GM23338 (cell line): Measurements from ENCODE around the gene TMEM37. TPM values are rescaled to one million over a fixed set of nuclear protein-coding genes. Genes with fewer than 3 reads are reported as not detected.

Experiments used
- ATAC-seq: fragments of 200-7000 bp; cut with Tn5 transposase; 3 replicates; pipeline ENCODE4 v1.9.1; 2020
- DNase-seq: peaks from one replicate; pipeline ENCODE4 v3.0.0-alpha.2; 2015; ENCODE audit warnings: low spot score
- H2AFZ ChIP-seq: fragments of 200-600 bp; sonication (generic); 2 replicates; pipeline ENCODE4 v1.8.0; 2016; ENCODE audit warnings: antibody characterized with exemption, mild to moderate bottlenecking, moderate library complexity
- H3F3A ChIP-seq: fragments of 200-600 bp; sonication (generic); replicated peaks from 2 replicates; pipeline ENCODE4 v1.8.0; 2017; ENCODE audit warnings: antibody characterized with exemption, mixed run types, low read depth
- H3K27ac ChIP-seq: fragments of 200-600 bp; sonication (generic); 2 replicates; pipeline ENCODE4 v1.6.1; 2016; ENCODE audit warnings: low read depth
- H3K27me3 ChIP-seq: fragments of 200-600 bp; sonication (generic); 2 replicates; pipeline ENCODE4 v1.8.0; 2016; ENCODE audit warnings: mild to moderate bottlenecking, mixed run types, moderate library complexity; ENCODE audit not compliant: insufficient read depth
- H3K36me3 ChIP-seq: fragments of 200-600 bp; sonication (generic); 2 replicates; pipeline ENCODE4 v1.8.0; 2016; ENCODE audit warnings: mild to moderate bottlenecking; ENCODE audit not compliant: insufficient read depth
- H3K4me1 ChIP-seq: fragments of 200-600 bp; sonication (generic); 2 replicates; pipeline ENCODE4 v1.8.0; 2016; ENCODE audit warnings: mild to moderate bottlenecking, moderate library complexity; ENCODE audit not compliant: insufficient read depth
- H3K4me2 ChIP-seq: fragments of 200-600 bp; sonication (generic); 2 replicates; pipeline ENCODE4 v1.7.1; 2017; ENCODE audit warnings: mixed run types
- H3K4me3 ChIP-seq: fragments of 200-600 bp; sonication (generic); 2 replicates; pipeline ENCODE4 v1.6.1; 2016; ENCODE audit warnings: mixed run types
- H3K79me2 ChIP-seq: fragments of 200-600 bp; sonication (generic); replicated peaks from 2 replicates; pipeline ENCODE4 v1.8.0; 2017; ENCODE audit warnings: mild to moderate bottlenecking; ENCODE audit not compliant: insufficient read depth
- H3K9me2 ChIP-seq: fragments of 200-600 bp; sonication (generic); 2 replicates; pipeline ENCODE4 v1.8.0; 2017; ENCODE audit not compliant: insufficient read depth
- H4K20me1 ChIP-seq: fragments of 200-600 bp; sonication (generic); replicated peaks from 2 replicates; pipeline ENCODE4 v1.8.0; 2017; ENCODE audit warnings: mild to moderate bottlenecking; ENCODE audit not compliant: insufficient read depth
- H3K27ac Mint-ChIP-seq: 2 replicates; pipeline ENCODE4 v1.8.0; 2020; ENCODE audit warnings: inconsistent platforms, mild to moderate bottlenecking, moderate library complexity, mixed read lengths
- H3K27me3 Mint-ChIP-seq: 3 replicates; pipeline ENCODE4 v1.8.0; 2022; ENCODE audit warnings: low read depth, mild to moderate bottlenecking, moderate library complexity, mixed read lengths, inconsistent platforms; ENCODE audit not compliant: insufficient read depth, poor library complexity
- H3K36me3 Mint-ChIP-seq: 3 replicates; pipeline ENCODE4 v1.8.0; 2021; ENCODE audit warnings: low read depth, mild to moderate bottlenecking, inconsistent platforms, moderate library complexity, mixed read lengths
- H3K4me1 Mint-ChIP-seq: 3 replicates; pipeline ENCODE4 v1.8.0; 2020; ENCODE audit warnings: mild to moderate bottlenecking, inconsistent platforms, mixed read lengths
- H3K4me3 Mint-ChIP-seq: 3 replicates; pipeline ENCODE4 v1.8.0; 2021; ENCODE audit warnings: moderate library complexity, mild to moderate bottlenecking, inconsistent platforms, mixed read lengths
- H3K9me3 Mint-ChIP-seq: 3 replicates; pipeline ENCODE4 v1.8.0; 2020; ENCODE audit warnings: moderate library complexity, mild to moderate bottlenecking, inconsistent platforms, mixed read lengths
- CREB1 ChIP-seq: fragments of 250-450 bp; sonication (Bioruptor Pico); IDR thresholded peaks from 2 replicates; pipeline ENCODE4 v1.5.0; 2020; ENCODE audit warnings: low read depth, mild to moderate bottlenecking, moderate library complexity
- CTCF ChIP-seq, 2 experiments: fragments of 200-600 bp in 1 of 2; sonication (generic) in 1 of 2; conservative IDR thresholded peaks; 2 replicates each; pipeline versions ENCODE4 v1.5.1 to v1.6.1; 2016 to 2017; ENCODE audit warnings: antibody characterized with exemption in 2 of 2, low read depth in 2 of 2, mild to moderate bottlenecking in 2 of 2, moderate library complexity in 1 of 2
- ETS1 ChIP-seq: IDR thresholded peaks from 2 replicates; pipeline ENCODE4 v1.6.1; 2016; ENCODE audit warnings: antibody characterized with exemption
- EZH2 ChIP-seq: fragments of 200-600 bp; sonication (generic); IDR thresholded peaks from one replicate; pipeline ENCODE4 v1.8.0; 2017; ENCODE audit warnings: antibody characterized with exemption, mild to moderate bottlenecking, low read depth; ENCODE audit not compliant: unreplicated experiment
- EZH2phosphoT487 ChIP-seq: fragments of 200-600 bp; sonication (generic); IDR thresholded peaks from one replicate; pipeline ENCODE4 v1.8.1; 2018; ENCODE audit warnings: antibody characterized with exemption; ENCODE audit not compliant: unreplicated experiment
- JUNB ChIP-seq: IDR thresholded peaks from one replicate; pipeline ENCODE4 v1.6.1; 2016; ENCODE audit warnings: antibody characterized with exemption; ENCODE audit not compliant: unreplicated experiment
- NANOG ChIP-seq: IDR thresholded peaks from 2 replicates; pipeline ENCODE4 v1.6.1; 2016; ENCODE audit warnings: antibody characterized with exemption, borderline replicate concordance
- POLR2AphosphoS5 ChIP-seq: IDR thresholded peaks from 2 replicates; pipeline ENCODE4 v1.6.1; 2016; ENCODE audit warnings: antibody characterized with exemption, low read depth
- REST ChIP-seq: IDR thresholded peaks from one replicate; pipeline ENCODE4 v1.6.1; 2018; ENCODE audit warnings: antibody characterized with exemption; ENCODE audit not compliant: unreplicated experiment
- STAT1 ChIP-seq: IDR thresholded peaks from one replicate; pipeline ENCODE4 v1.6.1; 2016; ENCODE audit warnings: antibody characterized with exemption; ENCODE audit not compliant: unreplicated experiment
- ZNF114 ChIP-seq: fragments of 250-450 bp; sonication (Bioruptor Pico); IDR thresholded peaks from 2 replicates; pipeline ENCODE4 v1.5.0; 2020; ENCODE audit warnings: mild to moderate bottlenecking, moderate library complexity
- ZNF331 ChIP-seq: fragments of 250-450 bp; sonication (Bioruptor Pico); IDR thresholded peaks from 2 replicates; pipeline ENCODE4 v1.5.0; 2020; ENCODE audit warnings: low read depth, mild to moderate bottlenecking, moderate library complexity
- ZNF462 ChIP-seq: fragments of 250-450 bp; sonication (Bioruptor Pico); IDR thresholded peaks from 2 replicates; pipeline ENCODE4 v1.5.0; 2020; ENCODE audit warnings: mild to moderate bottlenecking, moderate library complexity
- polyA plus RNA-seq: library from polyadenylated mRNA; unstranded; fragments of >200 nt; fragmentation: Nextera tagmentation; extraction: Ambion mirVana; gene quantifications from 2 replicates; pipeline ENCODE4 v1.2.1, GENCODE V29; 2016
- total RNA-seq: library from RNA; depleted of rRNA; stranded (reverse); fragments of >200 nt; shearing (Covaris generic); gene quantifications from 2 replicates; pipeline ENCODE4 v1.2.3, GENCODE V29; 2014

The TMEM37 gene
- total and polyA plus RNA-seq, 2 experiments from 2014 or later, result 8.6 to 8.8 TPM

GRCh38 chr2:119440873-119441272 lies 9.2 kb downstream of the TMEM37 start:
- H3K9me3 Mint-ChIP-seq, result no peaks in the 10 kb centered on the region
- Histone ChIP-seq H3K36me3 (no peaks in the 10 kb centered on the region), H3K9me2 (no peaks in the 10 kb centered on the region), H3K27me3 (no peaks in the 10 kb centered on the region), H3K4me1 (0 out of 2 replicates have a peak, but pooled peaks cover 6% of the 10 kb centered on the region), H3K79me2 (peaks cover 4% of the 10 kb centered on the region; the same call in 1 of the 2 replicates), H3F3A (no peaks in the 10 kb centered on the region; the same call in 1 of the 2 replicates), H3K27ac (no peak overlapping the region), H3K4me3 (no peak overlapping the region), H2AFZ (no peak overlapping the region), H4K20me1 (no peaks in the 10 kb centered on the region), H3K4me2 (no peak overlapping the region)
- H3K27ac Mint-ChIP-seq, result no peak overlapping the region
- peaks cover 13% of the 10 kb centered on the region for H3K27me3 Mint-ChIP-seq
- H3K4me1 Mint-ChIP-seq, result peaks cover 8% of the 10 kb centered on the region; the same call in 2 of the 3 replicates
- peaks cover 16% of the 10 kb centered on the region; the same call in 2 of the 3 replicates for H3K36me3 Mint-ChIP-seq
- ATAC-seq (no peak), DNase-seq (no peak)
- H3K4me3 Mint-ChIP-seq, result no peak overlapping the region
- TF ChIP-seq NANOG (no peak), ZNF114 (CRISPR knock-in tag) (no peak), ETS1 (no peak), ZNF462 (no peak), STAT1 (no peak), POLR2AphosphoS5 (no peak), EZH2phosphoT487 (no peak), REST (no peak), CTCF (conservative IDR thresholded peaks at IDR 0.05; ENCODE audit: low read depth in 2 of 2) (no peak), JUNB (no peak), ZNF331 (CRISPR knock-in tag) (no peak), EZH2 (no peak), CREB1 (no peak)
